NT2/D1 (cell line): ENCODE measurements around the gene TAF11.

ENCODE experiments used
- YY1 ChIP-seq: IDR thresholded peaks from 2 replicates; pipeline ENCODE4 v1.6.1; 2011; ENCODE audit not compliant: insufficient read length, insufficient read depth
- ZNF274 ChIP-seq: IDR thresholded peaks from 2 replicates; pipeline ENCODE4 v1.6.1; 2011; ENCODE audit warnings: mild to moderate bottlenecking, low read depth, low read length

DNA sequence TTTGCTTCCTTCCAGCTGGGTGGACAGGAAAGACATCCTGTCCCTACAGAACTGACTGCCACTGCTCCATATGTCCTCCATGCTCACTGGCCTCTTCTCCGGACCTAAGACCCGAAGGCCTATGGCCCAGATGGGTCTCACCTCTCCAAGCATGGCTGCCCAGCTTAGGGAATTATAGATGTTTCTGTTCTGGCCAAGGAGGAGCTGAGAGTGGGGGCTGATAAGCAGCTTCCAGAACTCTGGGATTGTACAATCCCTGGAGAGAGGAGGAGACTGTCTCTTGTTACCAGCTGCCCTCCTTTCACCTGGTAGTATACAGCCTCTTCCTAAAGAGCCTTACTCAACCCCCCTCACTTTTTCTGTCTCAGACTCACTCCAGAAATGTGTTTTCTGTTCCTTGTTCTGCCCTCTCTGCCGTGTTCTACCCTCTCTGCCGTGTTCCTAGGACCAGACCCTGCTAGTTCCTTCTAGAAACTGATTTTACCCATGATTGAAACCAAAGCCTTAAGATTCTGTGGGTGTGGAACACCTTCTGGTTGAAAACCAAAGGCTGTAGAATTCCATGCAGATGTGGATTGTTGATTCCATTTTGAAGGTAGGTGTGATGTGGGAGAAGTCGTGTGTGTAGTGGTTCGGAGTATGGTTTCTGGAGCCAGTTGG, 29.9 kb upstream of the TAF11 start:
- TF ChIP-seq YY1 (no peak), ZNF274 (no peak)
